GM18520 (cell line): ENCODE results near the gene SLC9A5.

ENCODE experiments used
- ATAC-seq: cut with Tn5 transposase; IDR thresholded peaks from one replicate; pipeline ENCODE4 v1.9.1; 2021; ENCODE audit not compliant: unreplicated experiment

SLC9A5 gene

DNA sequence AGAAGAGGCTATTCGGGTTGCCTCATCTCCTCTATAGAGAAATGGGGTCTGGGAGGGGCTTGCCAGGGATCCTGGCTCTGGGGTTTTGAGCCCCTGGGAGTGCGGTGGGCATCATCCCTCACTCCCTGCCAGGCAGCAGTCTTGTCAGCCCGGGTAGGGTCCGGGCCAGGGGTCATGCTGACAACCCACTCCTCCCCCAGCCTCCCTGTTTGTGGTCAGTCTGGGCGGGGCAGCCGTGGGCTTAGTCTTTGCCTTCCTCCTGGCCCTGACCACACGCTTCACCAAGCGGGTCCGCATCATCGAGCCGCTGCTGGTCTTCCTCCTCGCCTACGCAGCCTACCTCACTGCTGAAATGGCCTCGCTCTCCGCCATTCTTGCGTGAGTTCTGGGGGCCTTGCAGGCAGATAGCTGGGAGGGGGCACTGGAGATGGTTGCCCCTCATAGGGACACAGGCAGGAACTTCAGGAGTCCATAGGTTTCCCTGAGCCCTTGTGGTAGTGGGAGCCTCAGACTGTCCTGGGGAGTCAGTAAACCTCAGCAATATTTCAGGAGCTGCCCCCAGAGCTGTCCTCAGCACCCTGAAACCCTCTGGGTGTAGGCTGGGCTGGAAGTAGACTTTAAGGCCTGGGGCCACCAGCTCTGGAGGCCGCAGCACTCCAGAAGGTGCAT lies 6.9 kb downstream of the SLC9A5 start:
- ATAC-seq, result no peak

DNA sequence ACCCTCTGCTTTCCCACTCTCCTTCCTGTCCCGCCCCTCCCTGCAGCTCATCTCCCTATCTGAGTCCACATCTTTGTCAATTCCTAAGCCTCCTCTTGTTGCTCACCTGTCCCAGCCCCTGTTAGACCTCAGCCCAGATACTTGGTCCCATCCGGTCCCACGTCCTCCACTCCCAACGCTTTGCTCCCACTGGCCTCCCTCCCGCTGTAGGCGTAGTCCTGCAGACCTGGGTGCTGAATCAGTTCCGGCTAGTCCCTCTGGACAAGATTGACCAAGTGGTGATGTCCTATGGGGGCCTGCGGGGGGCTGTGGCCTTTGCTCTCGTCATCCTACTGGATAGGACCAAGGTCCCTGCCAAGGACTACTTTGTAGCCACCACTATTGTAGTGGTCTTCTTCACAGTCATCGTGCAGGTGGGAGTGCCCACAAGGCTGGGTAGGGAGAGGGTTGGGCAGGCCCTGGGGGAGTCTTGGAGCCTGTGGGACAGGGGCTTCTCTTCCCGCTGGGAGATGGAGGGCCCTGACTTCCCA lies 8.0 kb downstream of the SLC9A5 start:
- no peak for ATAC-seq

DNA sequence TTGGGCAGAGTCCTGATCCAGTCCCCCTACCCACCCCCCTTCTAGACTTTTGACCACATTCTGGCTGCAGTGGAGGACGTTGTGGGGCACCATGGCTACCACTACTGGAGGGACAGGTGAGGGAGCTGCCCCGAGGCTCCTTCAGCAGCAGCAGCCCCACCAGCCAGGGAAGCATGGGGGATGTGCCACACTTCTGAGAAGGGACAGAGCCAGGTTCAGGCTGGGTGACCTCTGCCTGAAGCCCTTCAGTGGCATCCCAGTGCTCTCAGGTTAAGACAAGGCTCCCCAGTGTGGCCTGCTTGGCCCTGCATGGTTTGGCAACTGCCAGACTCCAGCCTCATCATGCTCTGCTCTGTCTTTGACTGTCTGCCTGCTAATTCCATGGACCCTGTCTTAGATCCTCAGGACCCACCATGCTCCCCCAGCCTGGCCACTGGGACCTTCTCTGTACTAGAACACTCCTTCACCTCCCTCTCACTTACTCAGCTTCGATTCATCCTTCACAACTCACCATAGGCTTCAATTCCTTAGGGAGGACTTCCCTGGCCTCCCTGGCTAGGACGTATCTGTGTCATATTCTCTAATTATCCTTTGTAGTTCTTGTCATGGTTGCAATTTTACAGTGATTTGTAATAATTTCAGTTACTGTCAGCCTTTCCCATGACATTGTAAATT lies 8.8 kb downstream of the SLC9A5 start:
- ATAC-seq, result no peak

DNA sequence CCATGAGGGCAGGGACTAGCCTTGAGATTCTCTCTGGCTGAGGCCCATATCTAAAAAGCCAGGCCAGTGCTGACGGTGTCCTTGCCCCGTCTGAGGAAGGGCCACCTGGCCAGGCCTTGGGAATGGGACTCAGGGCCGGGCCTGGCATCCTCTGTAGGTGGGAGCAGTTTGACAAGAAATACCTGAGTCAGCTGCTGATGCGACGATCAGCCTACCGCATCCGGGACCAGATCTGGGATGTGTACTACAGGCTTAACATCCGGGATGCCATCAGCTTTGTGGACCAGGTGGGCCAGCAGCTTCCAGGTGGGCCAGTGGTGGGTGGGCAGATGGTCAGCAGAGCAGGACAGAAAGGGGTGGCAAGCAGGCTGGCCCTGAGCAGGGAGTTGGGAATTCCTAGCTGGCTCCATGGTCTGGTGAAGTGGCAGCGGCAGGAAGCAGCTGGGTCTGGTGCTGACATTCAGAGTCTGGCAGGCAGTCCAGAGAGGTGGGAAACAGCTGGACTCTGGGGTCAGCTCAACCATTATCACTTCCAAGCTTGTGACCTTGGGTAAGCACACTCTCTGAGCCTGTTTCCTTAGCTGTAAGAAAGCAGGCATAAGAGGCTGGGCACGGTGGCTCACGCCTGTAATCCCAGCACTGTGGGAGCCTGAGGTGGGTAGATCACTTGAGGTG lies 9.5 kb downstream of the SLC9A5 start:
- no peak for ATAC-seq

DNA sequence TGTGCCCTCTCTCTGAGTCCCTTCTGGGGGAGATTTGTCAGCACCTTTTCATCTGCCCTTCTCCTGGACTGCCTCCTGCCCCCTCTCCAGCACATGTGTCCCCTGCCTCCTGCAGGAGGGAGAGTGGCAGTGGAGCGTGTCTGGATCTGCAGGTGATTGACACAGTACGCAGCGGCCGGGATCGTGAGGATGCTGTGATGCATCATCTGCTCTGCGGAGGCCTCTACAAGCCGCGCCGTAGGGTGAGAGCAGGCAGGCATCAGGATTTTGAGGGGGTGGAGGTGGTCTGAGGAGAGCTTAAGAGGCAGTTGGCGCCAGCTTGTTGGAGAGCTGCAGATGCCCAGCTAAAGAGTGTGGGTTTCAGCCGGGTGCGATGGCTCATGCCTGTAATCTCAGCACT lies 10.9 kb downstream of the SLC9A5 start:
- ATAC-seq, result no peak

DNA sequence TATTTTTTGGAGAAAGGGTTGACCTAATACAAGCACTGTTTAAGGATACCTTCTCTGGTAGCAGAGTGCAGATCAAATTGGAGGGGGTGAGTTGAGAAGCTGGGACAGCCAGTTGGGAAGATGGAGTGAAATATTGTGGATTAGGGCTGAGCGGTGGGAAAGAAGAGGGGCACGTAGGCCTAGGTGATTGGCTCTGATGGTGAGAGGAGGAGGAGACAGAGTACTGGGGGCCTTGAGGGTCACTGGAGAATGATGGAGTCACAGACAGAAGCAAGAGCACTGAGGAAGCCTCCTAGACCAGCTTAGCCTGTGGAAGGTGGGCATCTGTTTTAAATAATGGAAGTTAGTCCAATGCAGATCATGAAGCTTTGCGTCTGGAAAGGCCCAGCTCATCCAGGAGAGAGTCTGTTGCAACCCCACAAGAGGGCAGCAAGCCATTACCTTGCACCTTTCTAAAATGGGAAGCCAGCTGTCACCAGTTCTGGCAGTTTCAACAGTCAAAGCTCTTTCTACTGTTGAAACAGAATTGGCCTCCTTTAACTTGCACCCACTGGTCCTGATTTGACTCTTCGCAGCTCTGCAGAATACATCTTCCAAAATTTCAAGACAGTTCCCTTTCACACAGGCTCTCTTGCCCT lies 11.8 kb downstream of the SLC9A5 start:
- no peak for ATAC-seq

DNA sequence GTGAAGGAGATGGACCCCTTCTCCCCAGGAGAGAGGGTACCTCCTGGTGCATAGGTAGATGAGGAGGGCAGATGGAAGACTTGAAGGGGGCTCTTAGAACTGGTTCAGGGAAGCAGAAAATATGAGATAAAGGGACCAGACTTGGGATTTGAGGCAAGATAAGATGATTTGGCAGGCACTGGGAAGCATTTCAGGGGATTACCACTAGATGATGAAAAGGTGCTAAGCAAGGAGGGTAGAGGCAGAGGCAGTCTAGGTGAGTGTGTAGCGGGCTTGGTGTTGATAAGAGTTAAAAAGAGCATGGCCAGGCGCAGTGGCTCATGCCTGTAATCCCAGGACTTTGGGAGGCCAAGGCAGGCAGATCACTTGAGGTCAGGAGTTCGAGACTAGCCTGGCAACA lies 14.4 kb downstream of the SLC9A5 start:
- no peak for ATAC-seq

DNA sequence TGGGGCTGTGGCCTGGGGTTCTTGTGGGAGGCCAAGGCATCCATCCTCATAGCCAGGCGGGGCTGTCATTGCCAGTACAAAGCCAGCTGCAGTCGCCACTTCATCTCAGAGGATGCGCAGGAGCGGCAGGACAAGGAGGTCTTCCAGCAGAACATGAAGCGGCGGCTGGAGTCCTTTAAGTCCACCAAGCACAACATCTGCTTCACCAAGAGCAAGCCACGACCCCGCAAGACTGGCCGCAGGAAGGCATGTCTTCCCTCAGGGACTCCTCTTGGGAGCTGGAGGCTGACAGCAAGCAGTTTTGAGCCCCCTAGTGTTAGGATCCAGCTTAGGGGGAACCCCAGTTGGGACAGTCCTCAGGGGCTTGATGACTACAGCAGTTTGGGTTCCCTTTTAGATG lies 15.5 kb downstream of the SLC9A5 start:
- ATAC-seq, result no peak

DNA sequence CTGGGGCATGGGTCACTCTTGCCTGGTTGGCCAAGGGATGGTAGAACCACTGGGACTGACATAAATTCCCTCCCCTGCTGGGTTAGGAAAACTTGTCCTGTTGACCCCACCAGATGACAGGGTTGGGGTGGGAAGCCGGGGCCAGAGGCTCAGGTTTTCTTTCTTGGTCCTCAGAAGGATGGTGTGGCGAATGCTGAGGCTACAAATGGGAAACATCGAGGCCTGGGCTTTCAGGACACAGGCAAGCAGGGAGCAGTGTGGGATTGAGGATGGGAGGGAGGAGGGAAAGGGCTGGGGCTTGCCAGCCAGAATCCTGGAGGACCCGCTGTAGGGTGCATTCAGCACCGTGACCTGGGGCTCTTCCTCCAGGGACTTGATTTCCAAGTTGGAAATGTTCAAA lies 16.1 kb downstream of the SLC9A5 start:
- no peak for ATAC-seq

DNA sequence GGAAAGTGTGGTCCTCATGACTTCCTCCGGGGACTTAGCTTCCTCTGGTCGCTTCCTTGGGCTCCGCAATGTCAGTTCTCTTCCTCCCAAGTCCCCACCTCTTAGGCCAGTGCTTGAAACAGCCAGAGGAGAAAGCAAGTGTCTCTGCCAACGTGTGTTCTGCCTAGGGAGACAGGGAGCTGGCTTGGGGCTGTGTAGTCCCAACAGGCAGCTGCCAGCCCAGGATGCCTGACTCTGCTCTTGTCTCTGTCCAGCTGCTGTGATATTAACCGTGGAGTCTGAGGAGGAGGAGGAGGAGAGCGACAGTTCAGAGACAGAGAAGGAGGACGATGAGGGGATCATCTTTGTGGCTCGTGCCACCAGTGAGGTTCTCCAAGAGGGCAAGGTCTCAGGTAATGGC lies 17.1 kb downstream of the SLC9A5 start:
- no peak for ATAC-seq

DNA sequence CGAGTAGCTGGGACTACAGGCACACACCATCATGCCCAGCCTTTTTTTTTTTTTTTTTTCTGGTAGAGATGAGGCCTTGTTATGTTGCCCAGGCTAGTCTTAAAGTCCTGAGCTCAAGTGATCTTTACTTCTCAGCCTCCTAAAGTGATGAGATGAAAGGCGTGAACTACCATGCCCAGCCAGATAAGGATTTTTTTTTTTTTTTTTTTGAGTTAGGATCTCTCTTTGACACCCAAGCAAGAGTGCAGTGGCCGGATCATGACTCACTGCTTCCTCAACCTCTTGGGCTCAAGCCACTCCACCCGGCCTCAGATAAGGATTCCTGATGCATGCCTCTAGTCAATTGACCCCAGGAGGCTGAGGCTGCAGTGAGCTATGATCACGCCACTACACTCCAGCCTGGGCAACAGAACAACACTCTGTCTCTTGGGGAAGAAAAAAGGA lies 19.4 kb downstream of the SLC9A5 start:
- no peak for ATAC-seq

DNA sequence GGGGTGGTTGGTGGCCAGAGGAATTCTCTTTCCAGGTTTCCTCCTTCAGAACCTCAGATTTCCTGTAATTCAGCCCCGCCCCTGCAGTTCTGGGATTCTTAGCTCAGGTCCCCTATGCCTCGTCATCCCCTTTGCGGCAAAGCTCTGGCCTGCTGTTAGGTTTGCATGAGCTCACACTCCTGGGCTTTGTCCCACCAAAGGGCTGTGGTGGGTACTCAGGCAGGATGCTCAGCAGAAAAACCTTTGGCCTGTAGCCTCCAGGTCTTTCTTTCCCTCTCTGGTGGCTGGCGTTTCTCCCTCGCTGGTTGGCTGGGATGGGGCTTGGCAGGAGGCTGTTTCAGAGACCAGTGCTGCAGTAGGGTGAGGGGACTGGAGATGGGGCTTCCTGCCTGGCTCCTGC lies 21.0 kb downstream of the SLC9A5 start:
- no peak for ATAC-seq

DNA sequence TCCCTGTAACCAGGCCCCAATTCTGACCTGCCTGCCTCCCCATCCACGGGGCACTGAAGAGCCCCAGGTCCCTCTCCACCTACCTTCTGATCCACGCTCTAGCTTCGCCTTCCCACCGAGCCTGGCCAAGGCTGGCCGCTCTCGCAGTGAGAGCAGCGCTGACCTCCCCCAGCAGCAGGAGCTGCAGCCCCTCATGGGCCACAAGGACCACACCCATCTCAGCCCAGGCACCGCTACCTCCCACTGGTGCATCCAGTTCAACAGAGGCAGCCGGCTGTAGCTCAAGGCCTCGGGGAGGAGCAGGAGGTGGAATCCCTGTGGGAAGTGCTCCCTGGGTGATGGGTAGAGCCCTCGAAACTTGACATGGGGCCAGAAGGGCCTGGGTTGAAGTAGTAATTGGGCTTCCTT lies 22.2 kb downstream of the SLC9A5 start:
- no peak for ATAC-seq

DNA sequence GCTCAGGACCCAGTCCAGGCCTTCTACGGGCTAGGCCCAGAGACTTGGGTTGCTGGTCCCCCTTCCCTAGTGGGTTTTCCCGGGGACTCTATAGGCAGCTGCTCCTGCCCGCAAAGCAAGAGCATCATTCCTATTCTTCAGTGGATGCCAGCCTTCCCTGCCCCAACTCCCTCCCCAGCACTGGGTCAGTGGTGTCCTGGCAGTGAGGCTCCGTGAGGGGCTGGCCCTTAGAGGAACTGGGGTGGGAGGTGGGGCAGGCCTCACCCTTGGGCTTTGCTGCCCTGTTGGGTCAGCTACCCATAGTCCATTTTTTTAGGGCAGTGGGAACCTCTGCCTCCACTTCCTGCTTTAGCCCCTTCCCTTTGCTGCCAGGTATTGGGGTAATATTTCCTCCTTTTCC lies 22.7 kb downstream of the SLC9A5 start:
- ATAC-seq, result no peak

DNA sequence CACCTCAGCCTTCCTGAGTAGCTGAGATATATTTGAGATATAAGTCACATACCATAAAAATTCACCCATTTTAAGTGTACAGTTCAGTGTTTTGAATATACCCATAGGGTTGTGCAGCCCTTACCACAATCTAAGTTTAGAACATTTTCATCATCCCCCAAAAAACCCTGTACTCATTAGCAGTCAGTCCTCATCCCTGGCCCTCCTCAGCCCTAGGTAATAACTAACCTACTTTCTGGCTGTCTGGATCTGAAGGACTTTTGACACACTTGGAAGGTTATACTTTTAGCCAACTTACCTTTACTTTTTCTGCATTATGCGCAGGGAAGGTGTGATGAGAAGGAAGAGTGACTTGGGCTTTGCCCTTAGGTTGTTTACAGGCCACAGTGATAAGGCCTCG lies 26.5 kb downstream of the SLC9A5 start:
- ATAC-seq, result no peak

DNA sequence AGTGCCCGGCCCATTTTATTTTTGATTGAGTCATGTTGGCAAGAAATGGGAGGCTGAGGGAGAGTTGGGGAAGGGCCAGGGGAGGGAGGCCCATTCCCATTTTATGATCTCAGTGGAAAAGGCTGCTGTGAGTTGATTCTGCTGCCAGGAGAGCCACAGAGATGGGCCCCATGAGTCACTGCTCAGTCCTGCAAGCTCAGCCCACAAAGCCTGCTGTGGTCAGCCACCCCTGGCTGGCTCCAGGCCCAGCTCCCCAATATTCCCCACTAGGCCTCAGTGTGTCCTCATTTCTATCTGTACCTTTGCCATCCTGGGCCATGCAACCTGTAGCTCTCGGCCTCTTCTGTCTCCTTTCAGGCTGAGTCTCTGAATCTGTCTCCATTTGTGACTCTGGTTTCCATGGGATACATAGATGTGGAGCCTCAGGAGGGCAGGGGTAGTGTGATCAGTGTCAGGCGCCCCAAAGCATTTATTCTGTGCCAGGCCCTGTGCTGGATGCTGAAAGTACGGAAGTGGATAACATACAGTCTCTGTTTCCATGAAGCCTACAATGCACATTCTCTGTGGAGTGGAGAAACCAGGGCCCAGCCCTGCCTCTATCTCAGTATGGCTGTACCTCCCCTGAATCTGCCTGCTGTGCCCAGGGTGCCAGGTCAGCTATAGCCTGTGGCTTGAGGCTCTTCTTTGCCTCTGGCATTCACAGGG lies 28.7 kb downstream of the SLC9A5 start:
- no peak for ATAC-seq

DNA sequence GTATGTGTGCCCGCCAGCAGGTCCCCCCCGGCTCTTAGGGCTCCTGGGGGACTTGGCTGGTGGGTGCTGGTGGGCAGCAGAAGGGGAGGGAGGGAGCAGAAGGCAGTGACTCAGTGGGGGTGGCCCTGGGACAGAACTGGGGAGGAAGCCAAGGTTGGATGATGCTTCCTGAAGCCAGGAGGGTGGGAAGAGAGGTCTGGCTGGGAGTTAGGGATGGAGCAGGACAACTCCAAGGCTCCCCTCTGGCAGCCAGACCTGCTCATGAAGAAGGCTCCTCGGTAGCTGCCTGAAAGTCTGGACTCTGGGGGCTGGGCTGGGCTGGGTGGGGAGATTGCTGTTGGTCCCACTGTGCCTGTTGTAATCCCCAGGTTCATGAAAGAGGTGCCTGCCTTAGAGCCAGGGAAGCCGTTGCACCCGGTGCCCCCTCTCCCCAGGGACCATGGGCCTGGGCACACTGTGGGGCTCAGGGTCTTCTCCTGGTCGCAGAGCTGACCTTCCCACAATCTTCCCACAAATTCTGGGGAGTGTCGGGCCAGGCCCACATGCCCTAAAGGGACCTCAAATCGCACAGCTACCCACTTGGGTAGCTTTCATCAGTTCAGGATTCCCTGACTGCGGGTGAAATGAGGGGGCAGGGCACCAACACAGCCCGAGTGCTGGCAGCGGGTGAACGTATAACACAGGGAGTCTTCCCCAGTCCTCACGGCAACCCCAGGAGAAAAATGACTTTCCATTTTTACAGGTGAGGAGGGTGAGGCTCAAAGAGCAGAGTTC lies 29.4 kb downstream of the SLC9A5 start:
- no peak for ATAC-seq

DNA sequence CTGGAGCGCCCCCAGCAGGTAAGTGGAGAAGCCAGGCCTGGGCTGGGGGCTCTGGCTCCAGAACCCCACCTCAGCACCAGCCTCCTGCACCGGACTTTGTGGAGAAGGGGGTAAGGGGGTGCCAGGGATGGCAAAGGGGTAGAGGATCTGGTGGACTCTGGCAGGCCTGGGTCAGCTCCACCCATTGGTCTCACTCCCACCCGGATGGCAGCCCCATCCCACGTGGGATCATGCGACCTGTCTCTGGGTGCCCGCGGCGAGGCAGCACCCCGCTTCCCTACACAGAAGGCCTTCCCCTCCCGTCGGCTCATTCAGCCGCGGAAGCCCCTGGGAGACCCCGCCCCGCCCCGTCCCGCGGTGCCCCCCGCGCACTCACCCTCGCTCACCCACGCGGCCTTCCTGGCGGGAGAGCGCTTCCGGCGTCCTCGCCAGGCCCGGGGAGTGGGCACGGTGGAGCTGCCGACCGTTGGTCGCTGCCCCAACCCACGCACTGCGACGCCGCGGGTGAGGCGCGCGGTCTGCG lies 30.1 kb downstream of the SLC9A5 start:
- ATAC-seq, result no peak

DNA sequence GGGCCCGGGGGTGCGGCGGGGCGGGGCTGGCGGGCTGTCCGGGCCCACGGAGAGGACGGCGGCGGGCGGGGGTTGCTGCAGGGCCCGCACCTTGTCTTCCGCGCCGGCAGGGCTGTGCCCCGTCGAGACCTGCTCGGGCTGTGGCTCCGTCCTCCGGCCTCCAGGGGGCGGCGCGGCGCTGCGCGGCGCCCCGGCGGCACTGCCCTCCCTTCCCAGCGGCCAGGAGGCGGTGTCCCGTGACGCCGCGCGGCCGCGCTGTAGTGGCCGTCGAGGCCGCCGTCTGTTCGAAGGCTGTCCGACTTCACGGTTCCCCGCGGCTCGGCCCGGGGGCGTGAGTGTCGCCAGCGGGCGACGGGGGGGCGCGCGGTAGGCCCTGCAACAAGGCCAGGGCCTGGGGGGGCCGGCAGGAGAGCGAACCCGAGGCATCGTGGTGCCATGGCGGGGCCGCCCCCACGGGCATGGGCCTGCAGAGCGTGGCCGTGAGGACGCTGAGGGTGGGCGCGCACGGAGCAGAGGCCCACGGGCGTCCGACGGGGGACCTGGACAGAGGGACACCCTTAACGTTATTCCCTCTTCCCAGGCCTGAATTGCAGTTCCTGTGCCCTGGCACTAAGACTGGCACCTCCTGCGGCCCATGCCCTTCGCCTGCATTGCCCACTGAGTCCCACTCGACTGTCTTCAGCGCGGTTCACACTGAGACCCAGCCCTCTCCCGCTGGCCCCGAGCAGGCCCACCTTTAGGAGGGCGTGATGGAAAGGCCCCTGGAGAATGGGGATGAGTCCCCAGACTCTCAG lies 30.7 kb downstream of the SLC9A5 start, which contains the start of gene PLEKHG4:
Gene PLEKHG4, plus strand, starts transcription at position 237 of the 794 bp plus-strand sequence. Its CDS starts 513 bp downstream, at position 750.
- no peak for ATAC-seq
